Chondrocyte (in vitro differentiated cells): Measurements from ENCODE around the gene RNFT2. TPM values are rescaled to one million over a fixed set of nuclear protein-coding genes. Genes with fewer than 3 reads are reported as not detected.

Source experiments
- DNase-seq: peaks from one replicate; pipeline ENCODE4 v3.0.0; 2021; ENCODE audit warnings: mixed read lengths, low spot score
- H3K27ac Mint-ChIP-seq: one replicate; pipeline ENCODE4 v1.8.0; 2021; ENCODE audit warnings: mild to moderate bottlenecking, moderate library complexity, mixed read lengths; ENCODE audit not compliant: unreplicated experiment
- H3K27me3 Mint-ChIP-seq: 2 replicates; pipeline ENCODE4 v1.8.0; 2021; ENCODE audit warnings: low read depth, mixed read lengths
- H3K36me3 Mint-ChIP-seq: 2 replicates; pipeline ENCODE4 v1.8.0; 2021; ENCODE audit warnings: low read depth, mixed read lengths
- H3K4me1 Mint-ChIP-seq: 2 replicates; pipeline ENCODE4 v1.8.0; 2021; ENCODE audit warnings: low read depth, mild to moderate bottlenecking, mixed read lengths
- H3K4me3 Mint-ChIP-seq: one replicate; pipeline ENCODE4 v1.8.0; 2021; ENCODE audit warnings: mild to moderate bottlenecking, moderate library complexity, mixed read lengths; ENCODE audit not compliant: unreplicated experiment
- H3K9me3 Mint-ChIP-seq: 2 replicates; pipeline ENCODE4 v1.8.0; 2021; ENCODE audit warnings: low read depth, mixed read lengths
- CTCF ChIP-seq: fragments of 200-600 bp; sonication (generic); IDR thresholded peaks from 2 replicates; pipeline ENCODE4 v1.5.0; 2021; ENCODE audit warnings: antibody characterized with exemption, mild to moderate bottlenecking, moderate library complexity
- total RNA-seq: library from RNA; stranded (reverse); gene quantifications from 3 replicates; pipeline ENCODE4 v1.2.1, GENCODE V29; 2021

Gene RNFT2
- total RNA-seq, 1 donor from 2014 or later = 5.1 TPM

- Mint-ChIP-seq H3K4me3 (no peak overlapping the region), H3K27me3 (no peaks in the 10 kb centered on the region), H3K27ac (no peak overlapping the region), H3K4me1 (no peaks in the 10 kb centered on the region), H3K36me3 (no peaks in the 10 kb centered on the region), H3K9me3 (no peaks in the 10 kb centered on the region)
- no peak for TF ChIP-seq CTCF
- no peak for DNase-seq
These were observed 54.3 kb downstream of the RNFT2 start for GRCh38 chr12:116792403-116792802.

GRCh38 chr12:116794725-116795124 lies 56.6 kb downstream of the RNFT2 start:
- H3K36me3 Mint-ChIP-seq = peaks cover 1% of the 10 kb centered on the region
- H3K4me1 Mint-ChIP-seq = no peaks in the 10 kb centered on the region
- TF ChIP-seq CTCF = no peak
- no peak overlapping the region for H3K4me3 Mint-ChIP-seq
- no peak for DNase-seq
- no peak overlapping the region for H3K27ac Mint-ChIP-seq
- H3K9me3 Mint-ChIP-seq = peaks cover 6% of the 10 kb centered on the region
- H3K27me3 Mint-ChIP-seq = no peaks in the 10 kb centered on the region

- Mint-ChIP-seq H3K36me3 (peaks cover 1% of the 10 kb centered on the region), H3K27ac (no peak overlapping the region), H3K4me3 (no peak overlapping the region), H3K4me1 (no peaks in the 10 kb centered on the region), H3K9me3 (peaks cover 10% of the 10 kb centered on the region), H3K27me3 (no peaks in the 10 kb centered on the region)
- no peak for TF ChIP-seq CTCF
- DNase-seq = no peak
These were observed 59.8 kb downstream of the RNFT2 start for GRCh38 chr12:116797885-116798284.

- no peak for DNase-seq
- H3K4me3 Mint-ChIP-seq = no peak overlapping the region
- no peaks in the 10 kb centered on the region for H3K4me1 Mint-ChIP-seq
- H3K27ac Mint-ChIP-seq = no peak overlapping the region
- peaks cover 14% of the 10 kb centered on the region for H3K9me3 Mint-ChIP-seq
- no peak for TF ChIP-seq CTCF
- H3K27me3 Mint-ChIP-seq = no peaks in the 10 kb centered on the region
- peaks cover 1% of the 10 kb centered on the region for H3K36me3 Mint-ChIP-seq
These were observed 60.6 kb downstream of the RNFT2 start for GRCh38 chr12:116798719-116799118.

GRCh38 chr12:116799955-116800354 lies 61.8 kb downstream of the RNFT2 start:
- H3K9me3 Mint-ChIP-seq = peaks cover 14% of the 10 kb centered on the region

More at GRCh38 chr12:116799955-116800354, 61.8 kb downstream of the RNFT2 start:
- Mint-ChIP-seq H3K36me3 (peaks cover 1% of the 10 kb centered on the region), H3K4me1 (no peaks in the 10 kb centered on the region), H3K4me3 (no peak overlapping the region), H3K27ac (no peak overlapping the region), H3K27me3 (no peaks in the 10 kb centered on the region)
- no peak for DNase-seq
- no peak for TF ChIP-seq CTCF
